Testis (tissue), 2 donors: ENCODE measurements around the gene EIF4G2.

Experiments used
- POLR2A ChIP-seq: fragments of 450-650 bp; IDR thresholded peaks from one replicate; pipeline ENCODE4 v1.6.1; 2017; ENCODE audit warnings: antibody characterized with exemption, mild to moderate bottlenecking, moderate library complexity
- TF ChIP-seq, protein P1 (sequence below), 3 experiments: fragments of 450-650 bp in 2 of 3; fragments of 200-600 bp in 1 of 3; sonication (generic) in 1 of 3; IDR thresholded peaks; one replicate each; pipeline ENCODE4 v1.5.1; 2016 to 2019; ENCODE audit warnings: antibody characterized with exemption in 3 of 3, mild to moderate bottlenecking in 2 of 3, moderate library complexity in 1 of 3

DNA sequence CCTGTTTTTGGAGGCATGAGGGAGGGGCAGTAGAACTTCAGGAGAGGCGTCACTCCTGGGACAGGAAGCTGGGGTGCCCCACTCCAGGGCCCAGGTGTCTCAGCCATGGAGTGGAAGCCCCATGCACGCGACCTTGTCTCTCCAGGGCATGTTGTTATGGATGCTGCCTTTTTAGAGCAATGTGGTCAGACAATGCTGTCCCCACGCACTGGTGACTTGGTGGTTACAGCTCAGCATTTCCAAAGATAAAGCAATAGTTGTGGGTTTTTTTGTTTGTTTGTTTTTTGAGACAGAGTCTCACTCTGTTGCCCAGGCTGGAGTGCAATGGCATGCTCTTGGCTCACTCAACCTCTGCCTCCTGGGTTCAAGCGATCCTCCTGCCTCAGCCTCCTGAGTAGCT lies 22.3 kb downstream of the EIF4G2 start:
- TF ChIP-seq, protein P1, sequence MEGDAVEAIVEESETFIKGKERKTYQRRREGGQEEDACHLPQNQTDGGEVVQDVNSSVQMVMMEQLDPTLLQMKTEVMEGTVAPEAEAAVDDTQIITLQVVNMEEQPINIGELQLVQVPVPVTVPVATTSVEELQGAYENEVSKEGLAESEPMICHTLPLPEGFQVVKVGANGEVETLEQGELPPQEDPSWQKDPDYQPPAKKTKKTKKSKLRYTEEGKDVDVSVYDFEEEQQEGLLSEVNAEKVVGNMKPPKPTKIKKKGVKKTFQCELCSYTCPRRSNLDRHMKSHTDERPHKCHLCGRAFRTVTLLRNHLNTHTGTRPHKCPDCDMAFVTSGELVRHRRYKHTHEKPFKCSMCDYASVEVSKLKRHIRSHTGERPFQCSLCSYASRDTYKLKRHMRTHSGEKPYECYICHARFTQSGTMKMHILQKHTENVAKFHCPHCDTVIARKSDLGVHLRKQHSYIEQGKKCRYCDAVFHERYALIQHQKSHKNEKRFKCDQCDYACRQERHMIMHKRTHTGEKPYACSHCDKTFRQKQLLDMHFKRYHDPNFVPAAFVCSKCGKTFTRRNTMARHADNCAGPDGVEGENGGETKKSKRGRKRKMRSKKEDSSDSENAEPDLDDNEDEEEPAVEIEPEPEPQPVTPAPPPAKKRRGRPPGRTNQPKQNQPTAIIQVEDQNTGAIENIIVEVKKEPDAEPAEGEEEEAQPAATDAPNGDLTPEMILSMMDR (IDR thresholded peaks at IDR 0.05): no peak
- TF ChIP-seq POLR2A: no peak
